ENCODE measurements around the gene GSTT2B.
"Not testable (repeated sequence)": the region's sequence is repeated elsewhere in the genome, so short reads cannot be mapped to it uniquely, and the experiment has no call there.

Gene GSTT2B

DNA sequence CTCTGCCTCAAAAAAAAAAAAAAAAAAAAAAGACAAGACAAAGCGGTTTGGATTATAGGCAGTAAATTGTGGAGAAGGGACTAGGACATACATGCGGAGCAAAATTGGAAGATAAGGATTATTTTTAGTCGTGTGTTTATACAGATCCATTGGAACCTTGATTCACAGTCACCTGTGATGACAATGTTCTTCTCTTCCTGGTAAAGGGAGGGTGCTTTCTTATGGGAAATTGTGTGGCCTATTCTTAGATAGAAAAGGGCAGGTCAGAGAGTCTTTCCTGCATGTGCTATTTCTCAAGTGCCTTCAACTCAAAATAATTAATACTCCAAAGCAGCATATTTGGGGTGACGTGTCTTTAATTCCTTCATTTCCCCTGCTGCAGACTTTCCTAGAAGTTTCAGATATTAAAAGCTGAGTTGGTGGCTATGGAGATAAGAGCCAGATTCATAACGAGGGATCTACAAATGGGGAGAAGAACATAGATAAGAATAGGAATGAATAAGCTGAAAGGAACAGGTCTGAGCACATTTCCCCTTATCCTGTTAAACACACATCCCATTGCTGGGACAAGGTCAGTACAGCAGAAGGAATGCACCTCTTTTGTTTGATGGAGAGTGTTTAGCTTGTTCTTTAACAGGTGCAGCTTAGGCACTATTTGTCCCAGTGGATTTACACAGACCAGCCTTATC lies 22.5 kb downstream of the GSTT2B start:
- no peak for DNase-seq

GRCh38 chr22:23926561-23926960 lies 34.4 kb downstream of the GSTT2B start:
- no peak for DNase-seq

DNA sequence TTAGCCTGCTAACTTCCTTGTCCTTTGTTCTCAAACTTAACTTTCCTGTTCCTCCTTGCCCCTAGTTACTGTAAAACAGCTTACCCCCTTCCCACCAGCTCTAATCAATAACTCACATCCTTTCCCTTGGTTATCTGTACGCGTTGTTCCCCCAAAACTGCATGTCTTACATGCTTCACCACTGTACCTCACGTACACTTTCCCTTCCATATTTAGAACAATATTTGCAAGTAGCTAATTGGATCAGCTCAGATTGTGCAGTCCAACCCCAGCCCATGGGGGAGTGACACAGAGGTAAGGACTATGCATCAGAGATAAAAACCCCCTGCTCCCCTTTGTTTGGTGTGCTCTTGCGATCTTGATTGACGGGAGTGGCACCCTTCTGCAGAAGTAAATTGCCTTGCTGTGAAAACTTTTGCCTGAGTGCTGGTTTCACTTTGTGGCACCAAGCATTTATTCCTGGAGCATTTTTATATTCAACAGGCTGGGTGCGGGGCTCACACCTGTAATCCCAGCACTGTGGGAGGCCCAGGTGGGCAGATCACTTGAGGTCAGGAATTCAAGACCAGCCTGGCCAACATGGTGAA lies 35.9 kb downstream of the GSTT2B start:
- DNase-seq, result no peak

DNA sequence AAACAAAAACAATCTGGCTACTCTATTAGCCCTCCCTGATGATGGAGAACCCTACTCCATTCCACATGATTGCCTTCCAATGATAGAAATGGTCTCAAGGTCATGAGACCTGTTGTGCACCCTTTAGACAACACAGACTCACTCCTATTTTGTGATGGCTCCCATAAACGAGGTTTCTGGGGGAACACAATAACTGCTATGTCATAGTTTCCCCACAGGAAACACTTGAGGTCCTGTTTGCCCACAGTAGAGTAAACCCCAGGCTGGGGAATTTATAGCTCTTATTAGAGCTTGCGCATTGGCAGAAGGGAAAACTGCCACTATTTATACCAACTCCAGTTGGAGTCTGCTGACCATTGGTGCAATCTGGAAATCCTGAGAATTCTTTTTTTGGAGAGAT lies 38.1 kb downstream of the GSTT2B start:
- DNase-seq, result no peak

- not testable (repeated sequence) for DNase-seq
Observed at GRCh38 chr22:23921586-23922201, 39.3 kb downstream of the GSTT2B start.

DNA sequence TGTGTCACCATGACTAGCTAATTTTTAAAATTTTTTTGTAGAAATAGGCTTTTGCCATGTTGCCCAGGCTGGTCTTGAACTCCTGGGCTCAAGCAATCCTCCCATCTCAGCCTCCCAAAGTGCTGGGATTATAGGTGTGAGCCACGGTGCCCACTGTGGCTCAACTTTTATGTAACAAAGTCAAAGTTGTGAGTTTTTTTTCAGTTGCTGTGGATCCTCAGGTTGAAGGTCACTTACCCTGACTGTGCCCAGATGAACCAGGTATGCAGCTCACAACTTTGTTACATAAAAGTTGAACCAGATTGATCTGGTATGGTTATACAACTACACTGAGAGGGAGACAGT lies 40.8 kb downstream of the GSTT2B start:
- not testable (repeated sequence) for DNase-seq

- DNase-seq, result no peak
Observed at GRCh38 chr22:23915290-23915689, 45.7 kb downstream of the GSTT2B start.

DNA sequence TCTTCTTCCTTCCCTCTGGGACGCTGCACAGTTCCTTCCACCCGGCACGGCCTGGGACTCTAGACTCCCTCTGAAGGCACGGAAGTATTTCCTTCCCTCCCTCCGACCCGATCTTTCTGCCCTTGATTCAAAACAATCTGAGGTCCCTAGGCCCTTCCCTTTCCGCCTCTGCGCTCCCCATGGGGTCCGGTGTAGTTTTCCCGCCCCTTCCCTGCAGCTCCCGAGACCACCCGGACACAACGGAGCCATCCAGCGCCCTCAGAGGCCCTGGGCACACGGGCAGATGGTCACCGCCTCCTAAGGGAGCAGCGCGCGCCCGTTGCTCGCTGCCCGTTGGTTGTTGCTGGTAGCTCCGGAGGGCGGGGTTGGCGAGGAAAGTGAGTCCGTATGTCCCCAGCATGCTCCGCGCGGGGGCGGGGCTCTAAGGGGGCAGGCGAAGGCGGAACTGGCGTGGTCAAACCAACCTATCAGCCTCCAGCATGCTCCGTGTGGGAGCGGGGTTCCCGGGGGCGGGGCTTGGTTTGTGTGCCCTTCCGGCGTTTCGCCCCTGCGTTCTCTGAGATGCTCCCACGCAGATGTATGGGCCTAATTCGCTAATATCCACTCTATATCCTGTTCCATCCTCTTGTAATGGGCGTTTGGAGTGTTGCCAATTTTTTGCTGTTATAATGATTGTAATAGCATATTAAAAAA lies 47.2 kb downstream of the GSTT2B start:
- peak; percentile 100 for DNase-seq

- peak in 1 of 2 experiments; percentile 23 for DNase-seq
Observed at GRCh38 chr22:23913306-23913660, 47.7 kb downstream of the GSTT2B start.

GRCh38 chr22:23912293-23912903 lies 48.6 kb downstream of the GSTT2B start:
- no peak for DNase-seq

DNA sequence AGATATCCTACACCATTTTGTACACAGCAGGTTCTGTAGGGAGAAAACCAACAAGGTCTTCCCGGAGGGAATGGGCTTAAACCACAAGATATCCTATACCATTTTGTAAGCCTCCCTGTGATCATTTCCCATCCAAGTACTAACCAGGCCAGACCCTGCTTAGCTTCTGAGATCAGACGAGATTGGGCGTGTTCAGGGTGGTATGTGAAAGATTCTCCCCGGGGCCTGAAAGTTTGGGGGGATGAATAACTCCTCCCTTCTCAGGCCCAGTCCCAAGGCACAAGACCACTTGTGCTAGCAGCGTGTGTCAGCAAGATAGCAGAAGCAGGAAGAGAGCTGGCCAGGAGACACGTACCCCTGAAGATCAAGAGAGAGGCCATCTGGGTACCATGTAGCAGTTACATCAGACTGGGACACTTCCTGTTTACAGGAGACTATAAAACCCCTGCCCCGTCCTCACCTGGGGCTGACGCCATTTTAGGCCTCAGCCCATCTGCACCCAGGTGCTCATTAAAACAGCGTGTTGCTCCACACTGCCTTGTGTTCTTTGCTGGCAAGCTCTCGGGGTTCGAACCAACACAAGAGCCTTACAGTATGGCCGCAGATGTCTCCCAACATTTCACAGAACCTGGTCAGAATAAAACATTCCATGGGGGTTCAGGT lies 49.5 kb downstream of the GSTT2B start:
- DNase-seq, result no peak

GRCh38 chr22:23910496-23911190 lies 50.4 kb downstream of the GSTT2B start:
- DNase-seq, result no peak

DNA sequence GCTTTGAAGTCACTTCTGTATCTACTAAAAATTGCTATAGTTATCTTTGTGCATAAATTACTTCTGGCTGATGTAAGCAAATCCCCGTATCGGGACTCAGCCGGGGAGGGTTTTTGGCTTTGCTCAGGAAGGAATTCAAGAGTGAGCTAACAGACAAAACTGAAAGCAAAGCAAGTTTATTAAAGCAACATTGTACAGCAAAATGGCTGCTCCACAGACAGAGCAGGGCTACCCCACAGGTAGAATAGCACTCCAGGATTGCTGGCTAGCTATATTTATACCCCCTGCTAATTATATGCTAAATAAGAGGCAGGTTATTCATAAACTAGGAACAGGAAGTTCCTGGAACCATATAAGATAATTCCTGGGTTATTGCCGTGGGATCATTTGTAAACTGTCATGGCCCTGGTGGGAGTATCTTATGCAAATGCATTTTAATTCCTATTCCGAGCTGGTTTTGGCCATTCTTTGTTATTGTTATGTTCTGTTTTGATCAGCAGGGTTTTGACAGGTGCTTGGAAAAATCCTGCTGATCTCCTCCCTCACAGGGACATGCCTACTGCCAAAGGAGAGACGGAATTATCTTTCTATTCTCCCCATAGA lies 51.6 kb downstream of the GSTT2B start:
- no peak for DNase-seq

DNA sequence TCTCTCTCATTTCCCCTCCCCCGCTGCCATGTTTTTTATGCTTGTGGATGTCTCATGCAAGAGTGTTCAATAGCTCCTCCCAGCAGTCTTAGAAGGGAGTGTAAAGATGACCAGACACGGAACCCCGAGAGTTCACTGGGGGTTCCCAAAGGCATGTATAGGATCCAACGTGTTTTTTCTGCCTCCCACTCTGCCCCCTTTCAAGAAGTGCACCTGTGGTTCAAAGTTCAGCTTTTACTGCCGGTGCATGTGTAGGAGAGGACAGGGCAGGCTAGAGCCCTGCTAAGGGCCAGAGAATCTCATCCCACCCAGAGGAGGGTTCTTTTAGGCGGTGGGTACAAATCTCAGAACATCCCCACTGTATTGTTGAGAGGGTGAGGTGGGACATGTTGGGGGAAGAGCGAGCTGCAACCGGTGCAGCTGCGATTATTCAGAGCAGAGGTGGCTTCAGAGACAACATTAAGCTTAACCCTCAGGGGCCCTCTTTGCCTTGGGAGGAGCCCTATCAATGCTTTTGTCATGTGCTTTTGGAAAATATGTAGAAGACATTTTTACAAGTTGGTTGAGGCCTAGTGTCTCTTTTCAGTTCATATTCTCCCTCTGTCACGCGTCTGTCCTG lies 52.3 kb downstream of the GSTT2B start:
- no peak for DNase-seq

DNA sequence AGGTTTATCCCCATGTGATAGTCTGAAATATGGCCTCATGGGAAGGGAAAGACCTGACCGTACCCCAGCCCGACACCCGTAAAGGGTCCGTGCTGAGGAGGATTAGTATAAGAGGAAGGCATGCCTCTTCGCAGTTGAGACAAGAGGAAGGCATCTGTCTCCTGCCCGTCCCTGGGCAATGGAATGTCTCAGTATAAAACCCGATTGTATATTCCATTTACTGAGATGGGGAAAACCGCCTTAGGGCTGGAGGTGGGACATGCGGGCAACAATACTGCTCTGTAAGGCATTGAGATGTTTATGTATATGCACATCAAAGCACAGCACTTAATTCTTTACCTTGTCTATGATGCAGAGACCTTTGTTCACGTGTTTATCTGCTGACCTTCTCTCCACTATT lies 53.6 kb downstream of the GSTT2B start:
- DNase-seq, result not testable (repeated sequence)

Measured in activated CD4-positive, alpha-beta T cell treated with anti-CD3 and anti-CD28 coated beads, Interleukin-2, amount 50 U/mL, for 48 hours (primary cell).